ENCODE results near the gene CORIN.

The CORIN gene

DNA sequence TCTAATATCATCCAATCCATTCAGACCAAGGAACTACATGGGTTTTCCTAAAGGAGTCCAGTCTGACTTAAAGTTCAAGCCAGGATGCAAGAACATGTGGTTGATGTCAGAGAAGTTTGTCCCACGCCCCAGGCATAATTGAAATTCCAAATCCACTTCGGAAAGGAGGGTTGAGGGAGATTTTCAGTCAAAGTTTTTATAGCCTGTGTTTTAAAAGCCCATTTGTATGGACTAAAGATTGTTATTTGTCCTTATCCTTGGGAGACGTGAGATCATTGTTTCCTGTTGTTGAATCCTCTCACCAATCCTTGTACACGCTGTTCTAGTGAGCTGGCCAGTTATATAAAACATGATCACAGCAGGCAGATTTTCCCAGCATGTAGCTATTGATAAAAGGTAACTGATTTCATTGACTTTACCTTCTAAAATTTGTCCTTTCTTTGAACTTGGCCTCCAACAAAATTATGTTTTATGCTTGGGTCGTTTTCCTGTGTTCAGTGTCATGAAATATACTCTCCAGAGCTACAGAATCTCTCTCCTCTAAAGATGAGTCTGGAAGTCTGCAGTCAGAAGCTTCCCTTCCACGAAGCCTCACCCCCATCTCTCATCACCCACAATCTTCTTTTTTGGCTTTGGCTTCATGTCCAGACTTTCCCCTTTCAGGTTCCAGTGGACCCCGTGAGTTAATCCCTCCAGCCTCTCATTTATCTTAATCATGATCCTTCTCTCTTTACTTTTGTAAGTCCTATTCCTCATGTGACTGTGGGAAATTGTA is 259.9 kb downstream of the CORIN start:
- TF ChIP-seq, protein P1, sequence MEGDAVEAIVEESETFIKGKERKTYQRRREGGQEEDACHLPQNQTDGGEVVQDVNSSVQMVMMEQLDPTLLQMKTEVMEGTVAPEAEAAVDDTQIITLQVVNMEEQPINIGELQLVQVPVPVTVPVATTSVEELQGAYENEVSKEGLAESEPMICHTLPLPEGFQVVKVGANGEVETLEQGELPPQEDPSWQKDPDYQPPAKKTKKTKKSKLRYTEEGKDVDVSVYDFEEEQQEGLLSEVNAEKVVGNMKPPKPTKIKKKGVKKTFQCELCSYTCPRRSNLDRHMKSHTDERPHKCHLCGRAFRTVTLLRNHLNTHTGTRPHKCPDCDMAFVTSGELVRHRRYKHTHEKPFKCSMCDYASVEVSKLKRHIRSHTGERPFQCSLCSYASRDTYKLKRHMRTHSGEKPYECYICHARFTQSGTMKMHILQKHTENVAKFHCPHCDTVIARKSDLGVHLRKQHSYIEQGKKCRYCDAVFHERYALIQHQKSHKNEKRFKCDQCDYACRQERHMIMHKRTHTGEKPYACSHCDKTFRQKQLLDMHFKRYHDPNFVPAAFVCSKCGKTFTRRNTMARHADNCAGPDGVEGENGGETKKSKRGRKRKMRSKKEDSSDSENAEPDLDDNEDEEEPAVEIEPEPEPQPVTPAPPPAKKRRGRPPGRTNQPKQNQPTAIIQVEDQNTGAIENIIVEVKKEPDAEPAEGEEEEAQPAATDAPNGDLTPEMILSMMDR (conservative IDR thresholded peaks at IDR 0.05; ENCODE audit: low read depth, low read length), result no peak

DNA sequence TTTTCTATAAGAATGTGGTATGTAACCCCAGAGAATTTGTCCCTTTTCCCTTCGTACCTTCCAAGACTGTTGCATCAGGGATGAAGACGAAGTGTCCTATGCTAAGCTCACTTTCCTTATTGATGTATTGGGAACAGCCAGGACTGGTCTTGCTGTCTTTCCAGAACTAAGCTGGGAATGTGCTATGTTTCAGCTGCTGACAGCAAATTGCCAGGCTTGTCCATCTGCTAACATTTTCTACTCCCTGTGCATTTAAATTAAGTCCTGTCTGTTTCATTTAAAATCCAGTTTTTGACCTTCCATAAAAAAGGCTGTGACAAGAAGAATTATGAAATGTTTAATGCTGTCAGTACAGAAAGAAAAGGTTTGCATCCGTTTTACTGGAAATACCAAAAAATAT is 264.9 kb downstream of the CORIN start:
- H3K36me3 ChIP-seq (ENCODE audit: insufficient read depth), result no peaks in the 10 kb centered on the region
- H4K20me1 ChIP-seq (ENCODE audit: insufficient read depth), result no peaks in the 10 kb centered on the region
- no peak overlapping the region for H3K4me2 ChIP-seq
- TF ChIP-seq, protein P1 (conservative IDR thresholded peaks at IDR 0.05; ENCODE audit: low read depth, low read length), result no peak
- H3K4me3 ChIP-seq (IDR thresholded peaks at IDR 0.05; ENCODE audit: insufficient read depth, low read depth, low read length), result no peak overlapping the region
- H3K4me1 ChIP-seq (ENCODE audit: low read depth, poor library complexity, severe bottlenecking), result no peaks in the 10 kb centered on the region
- H3K9ac ChIP-seq, result no peak overlapping the region
- no peaks in the 10 kb centered on the region for H3K27me3 ChIP-seq (ENCODE audit: insufficient read depth, low read depth)
- no peak overlapping the region for H3K27ac ChIP-seq
- no peaks in the 10 kb centered on the region for H3K79me2 ChIP-seq (ENCODE audit: insufficient read depth, low read depth)
- no peak overlapping the region for H2AFZ ChIP-seq (ENCODE audit: low read depth)

More for the DNA sequence above, 259.9 kb downstream of the CORIN start:
- Histone ChIP-seq H3K4me1 (ENCODE audit: low read depth, poor library complexity, severe bottlenecking) (no peaks in the 10 kb centered on the region), H3K4me2 (no peak overlapping the region), H3K79me2 (ENCODE audit: insufficient read depth, low read depth) (no peaks in the 10 kb centered on the region), H3K27me3 (ENCODE audit: insufficient read depth, low read depth) (no peaks in the 10 kb centered on the region), H3K4me3 (IDR thresholded peaks at IDR 0.05; ENCODE audit: insufficient read depth, low read depth, low read length) (no peak overlapping the region), H3K36me3 (ENCODE audit: insufficient read depth) (no peaks in the 10 kb centered on the region), H3K9ac (no peak overlapping the region), H4K20me1 (ENCODE audit: insufficient read depth) (no peaks in the 10 kb centered on the region), H3K27ac (no peak overlapping the region), H2AFZ (ENCODE audit: low read depth) (no peak overlapping the region)

DNA sequence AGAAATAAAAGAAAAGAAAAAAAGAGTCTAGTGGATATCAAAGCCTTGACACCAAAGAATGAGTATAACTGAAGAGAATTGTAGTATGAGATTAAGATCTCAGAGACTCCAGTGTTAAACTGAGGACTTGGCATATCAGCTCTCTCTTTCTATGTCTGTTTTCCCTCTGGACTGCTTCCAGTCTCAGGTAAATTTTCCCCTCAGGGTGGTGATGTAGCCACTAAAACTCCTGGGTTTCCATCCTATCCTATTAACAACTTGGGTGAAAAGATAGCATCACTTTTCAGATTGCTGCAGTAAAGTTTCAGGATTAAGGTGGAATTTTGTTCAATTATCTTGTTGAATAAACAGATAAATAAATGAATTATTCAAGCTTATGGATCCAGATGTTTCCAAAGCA is 267.1 kb downstream of the CORIN start:
- no peak overlapping the region for H3K4me2 ChIP-seq
- H3K79me2 ChIP-seq (ENCODE audit: insufficient read depth, low read depth), result no peaks in the 10 kb centered on the region
- no peaks in the 10 kb centered on the region for H4K20me1 ChIP-seq (ENCODE audit: insufficient read depth)
- no peaks in the 10 kb centered on the region for H3K27me3 ChIP-seq (ENCODE audit: insufficient read depth, low read depth)
- H3K4me1 ChIP-seq (ENCODE audit: low read depth, poor library complexity, severe bottlenecking), result no peaks in the 10 kb centered on the region
- no peak overlapping the region for H3K4me3 ChIP-seq (IDR thresholded peaks at IDR 0.05; ENCODE audit: insufficient read depth, low read depth, low read length)
- TF ChIP-seq, protein P1 (conservative IDR thresholded peaks at IDR 0.05; ENCODE audit: low read depth, low read length), result no peak
- no peak overlapping the region for H3K9ac ChIP-seq
- H3K36me3 ChIP-seq (ENCODE audit: insufficient read depth), result no peaks in the 10 kb centered on the region
- no peak overlapping the region for H2AFZ ChIP-seq (ENCODE audit: low read depth)
- no peak overlapping the region for H3K27ac ChIP-seq

DNA sequence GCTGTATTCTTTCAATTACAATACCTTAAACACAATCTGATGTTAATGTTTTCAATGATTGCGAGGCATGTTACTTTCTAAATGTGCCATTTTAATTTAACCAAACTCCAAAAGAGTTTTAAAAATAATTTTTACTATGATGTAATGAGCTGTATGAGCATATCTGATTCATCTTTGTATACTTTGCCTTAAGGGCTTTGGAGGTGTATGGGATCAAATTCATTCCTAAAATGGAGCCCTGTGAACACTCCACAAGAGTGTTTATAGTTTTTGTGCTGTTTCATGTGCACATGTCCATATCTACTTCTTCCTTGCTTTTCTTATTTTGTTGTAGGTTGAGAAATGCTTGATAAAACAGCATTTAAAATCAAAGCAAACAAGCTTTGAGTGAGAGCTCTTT is 270.4 kb downstream of the CORIN start:
- H3K36me3 ChIP-seq (ENCODE audit: insufficient read depth), result no peaks in the 10 kb centered on the region

More for the DNA sequence above, 270.4 kb downstream of the CORIN start:
- Histone ChIP-seq H3K4me2 (no peak overlapping the region), H3K79me2 (ENCODE audit: insufficient read depth, low read depth) (no peaks in the 10 kb centered on the region), H4K20me1 (ENCODE audit: insufficient read depth) (no peaks in the 10 kb centered on the region), H2AFZ (ENCODE audit: low read depth) (no peak overlapping the region), H3K4me3 (IDR thresholded peaks at IDR 0.05; ENCODE audit: insufficient read depth, low read depth, low read length) (no peak overlapping the region), H3K4me1 (ENCODE audit: low read depth, poor library complexity, severe bottlenecking) (no peaks in the 10 kb centered on the region), H3K27ac (no peak overlapping the region), H3K9ac (no peak overlapping the region), H3K27me3 (ENCODE audit: insufficient read depth, low read depth) (no peaks in the 10 kb centered on the region)
- TF ChIP-seq, protein P1 (conservative IDR thresholded peaks at IDR 0.05; ENCODE audit: low read depth, low read length), result no peak

Data from KMS-11 (cell line).